K562 (cell line): ENCODE results near the gene ABHD8. TPM values are rescaled to one million over a fixed set of nuclear protein-coding genes. Genes with fewer than 3 reads are reported as not detected.

Source experiments
- CHCHD3 ChIP-seq: fragments of 250-450 bp; sonication (Bioruptor Pico); IDR thresholded peaks from 2 replicates; pipeline ENCODE4 v2.1.2; 2022; ENCODE audit warnings: mild to moderate bottlenecking
- EP400 ChIP-seq: fragments of 450-650 bp; IDR thresholded peaks from 2 replicates; pipeline ENCODE4 v1.6.1; 2017; ENCODE audit warnings: antibody characterized with exemption, mild to moderate bottlenecking, moderate library complexity
- FOXJ3 ChIP-seq: sonication (generic); formaldehyde crosslinking; IDR thresholded peaks from 2 replicates; pipeline ENCODE4 v1.4.0; 2020; ENCODE audit warnings: mild to moderate bottlenecking, missing genetic modification reagents
- HES1 ChIP-seq: fragments of 450-650 bp; IDR thresholded peaks from 2 replicates; pipeline ENCODE4 v1.6.1; 2016; ENCODE audit warnings: low read depth, mild to moderate bottlenecking, moderate library complexity
- KLF6 ChIP-seq: fragments of 250-450 bp; sonication (Bioruptor Pico); IDR thresholded peaks from 2 replicates; pipeline ENCODE4 v1.4.0; 2020; ENCODE audit warnings: mild to moderate bottlenecking, moderate library complexity, borderline replicate concordance
- MTA3 ChIP-seq: fragments of 450-650 bp; formaldehyde crosslinking; IDR thresholded peaks from 2 replicates; pipeline ENCODE4 v1.6.1; 2017; ENCODE audit warnings: mild to moderate bottlenecking, borderline replicate concordance
- NR2C2 ChIP-seq, 2 experiments: fragments of 200-800 bp in 1 of 2; sonication (Bioruptor generic) in 1 of 2; sonication (generic) in 1 of 2; formaldehyde crosslinking in 1 of 2; IDR thresholded peaks; 2 replicates each; pipeline versions ENCODE4 v1.6.1 to v1.8.0; 2016 to 2022; ENCODE audit warnings: mild to moderate bottlenecking in 1 of 2, missing compliant biosample characterization in 1 of 2, missing genetic modification characterization in 1 of 2, missing genetic modification reagents in 1 of 2
- POLR2H ChIP-seq: IDR thresholded peaks from 2 replicates; pipeline ENCODE4 v1.6.1; 2016; ENCODE audit warnings: missing genetic modification characterization, low read depth, mild to moderate bottlenecking, control low read depth, missing compliant biosample characterization, moderate library complexity
- RB1 ChIP-seq: fragments of 450-650 bp; IDR thresholded peaks from 2 replicates; pipeline ENCODE4 v1.6.1; 2017; ENCODE audit warnings: low read depth, mild to moderate bottlenecking
- SIX5 ChIP-seq, 2 experiments: IDR thresholded peaks; 2 replicates each; pipeline ENCODE4 v1.6.1; 2011; ENCODE audit warnings: low read length in 2 of 2, borderline replicate concordance in 1 of 2, low read depth in 1 of 2, mild to moderate bottlenecking in 1 of 2, moderate library complexity in 1 of 2; ENCODE audit not compliant: insufficient read depth in 1 of 2
- SNAPC5 ChIP-seq: fragments of 250-450 bp; sonication (Bioruptor Pico); IDR thresholded peaks from 2 replicates; pipeline ENCODE4 v1.8.0; 2021; ENCODE audit warnings: moderate library complexity, mild to moderate bottlenecking, inconsistent platforms
- SREBF1 ChIP-seq: fragments of 150-350 bp; IDR thresholded peaks from 2 replicates; pipeline ENCODE4 v1.6.1; 2014; ENCODE audit warnings: antibody characterized with exemption, low read depth, low read length, borderline replicate concordance
- ZNF175 ChIP-seq: fragments of 200-800 bp; sonication (Bioruptor generic); IDR thresholded peaks from 2 replicates; pipeline ENCODE4 v1.6.1; 2016; ENCODE audit warnings: low read depth, mild to moderate bottlenecking, missing genetic modification characterization, missing compliant biosample characterization
- polyA plus RNA-seq, 8 experiments: library from polyadenylated mRNA; depleted of rRNA in 4 of 8; stranded (reverse) in 5 of 8; unstranded in 3 of 8; fragments of >200 nt; fragmentation: Nextera tagmentation in 2 of 8; fragmentation: Illumina TruSeq in 1 of 8; extraction: Ambion mirVana in 2 of 8; extraction: Trizol in 1 of 8; gene quantifications; 2 replicates each; pipeline versions ENCODE4 v1.2.1 to v1.2.3, GENCODE V29; 2011 to 2014; ENCODE audit warnings: inconsistent platforms in 1 of 8, missing spikeins in 1 of 8
- total RNA-seq, 7 experiments: library from RNA; depleted of rRNA in 6 of 7; stranded (reverse); fragments of >200 nt in 6 of 7; fragmentation: Illumina TruSeq in 2 of 7; extraction: Trizol in 2 of 7; gene quantifications; 2 replicates each; pipeline versions ENCODE4 v1.2.1 to v1.2.3, GENCODE V29; 2011 to 2021; ENCODE audit warnings: low replicate concordance in 1 of 7
- TF ChIP-seq, protein P1 (sequence below), 2 experiments: fragments of 450-650 bp; IDR thresholded peaks; 2 replicates each; pipeline ENCODE4 v1.6.1; 2016; ENCODE audit warnings: mild to moderate bottlenecking in 2 of 2, borderline replicate concordance in 1 of 2, low read depth in 1 of 2, moderate library complexity in 1 of 2
- TF ChIP-seq, protein P2 (sequence below): fragments of 200-800 bp; sonication (Bioruptor generic); IDR thresholded peaks from 2 replicates; pipeline ENCODE4 v1.6.1; 2017; ENCODE audit warnings: missing genetic modification characterization, missing compliant biosample characterization

The ABHD8 gene
- total and polyA plus RNA-seq, 9 of the 15 experiments (the other 6 are each of a cell fraction or from before 2014, with no cell fraction given) = 0.04 to 6.6 (median 2.0) TPM; not detected in 1

GRCh38 chr19:17333611-17334413 lies 30.6 kb upstream of the ABHD8 start (continued):
- no peak; the same call in 1 of the 2 replicates for TF ChIP-seq MTA3
- no peak for TF ChIP-seq NR2C2 (CRISPR knock-in tag; IDR thresholded peaks at IDR 0.05)
- no peak for TF ChIP-seq NR2C2 (tag; IDR thresholded peaks at IDR 0.05)
- TF ChIP-seq, protein P1, sequence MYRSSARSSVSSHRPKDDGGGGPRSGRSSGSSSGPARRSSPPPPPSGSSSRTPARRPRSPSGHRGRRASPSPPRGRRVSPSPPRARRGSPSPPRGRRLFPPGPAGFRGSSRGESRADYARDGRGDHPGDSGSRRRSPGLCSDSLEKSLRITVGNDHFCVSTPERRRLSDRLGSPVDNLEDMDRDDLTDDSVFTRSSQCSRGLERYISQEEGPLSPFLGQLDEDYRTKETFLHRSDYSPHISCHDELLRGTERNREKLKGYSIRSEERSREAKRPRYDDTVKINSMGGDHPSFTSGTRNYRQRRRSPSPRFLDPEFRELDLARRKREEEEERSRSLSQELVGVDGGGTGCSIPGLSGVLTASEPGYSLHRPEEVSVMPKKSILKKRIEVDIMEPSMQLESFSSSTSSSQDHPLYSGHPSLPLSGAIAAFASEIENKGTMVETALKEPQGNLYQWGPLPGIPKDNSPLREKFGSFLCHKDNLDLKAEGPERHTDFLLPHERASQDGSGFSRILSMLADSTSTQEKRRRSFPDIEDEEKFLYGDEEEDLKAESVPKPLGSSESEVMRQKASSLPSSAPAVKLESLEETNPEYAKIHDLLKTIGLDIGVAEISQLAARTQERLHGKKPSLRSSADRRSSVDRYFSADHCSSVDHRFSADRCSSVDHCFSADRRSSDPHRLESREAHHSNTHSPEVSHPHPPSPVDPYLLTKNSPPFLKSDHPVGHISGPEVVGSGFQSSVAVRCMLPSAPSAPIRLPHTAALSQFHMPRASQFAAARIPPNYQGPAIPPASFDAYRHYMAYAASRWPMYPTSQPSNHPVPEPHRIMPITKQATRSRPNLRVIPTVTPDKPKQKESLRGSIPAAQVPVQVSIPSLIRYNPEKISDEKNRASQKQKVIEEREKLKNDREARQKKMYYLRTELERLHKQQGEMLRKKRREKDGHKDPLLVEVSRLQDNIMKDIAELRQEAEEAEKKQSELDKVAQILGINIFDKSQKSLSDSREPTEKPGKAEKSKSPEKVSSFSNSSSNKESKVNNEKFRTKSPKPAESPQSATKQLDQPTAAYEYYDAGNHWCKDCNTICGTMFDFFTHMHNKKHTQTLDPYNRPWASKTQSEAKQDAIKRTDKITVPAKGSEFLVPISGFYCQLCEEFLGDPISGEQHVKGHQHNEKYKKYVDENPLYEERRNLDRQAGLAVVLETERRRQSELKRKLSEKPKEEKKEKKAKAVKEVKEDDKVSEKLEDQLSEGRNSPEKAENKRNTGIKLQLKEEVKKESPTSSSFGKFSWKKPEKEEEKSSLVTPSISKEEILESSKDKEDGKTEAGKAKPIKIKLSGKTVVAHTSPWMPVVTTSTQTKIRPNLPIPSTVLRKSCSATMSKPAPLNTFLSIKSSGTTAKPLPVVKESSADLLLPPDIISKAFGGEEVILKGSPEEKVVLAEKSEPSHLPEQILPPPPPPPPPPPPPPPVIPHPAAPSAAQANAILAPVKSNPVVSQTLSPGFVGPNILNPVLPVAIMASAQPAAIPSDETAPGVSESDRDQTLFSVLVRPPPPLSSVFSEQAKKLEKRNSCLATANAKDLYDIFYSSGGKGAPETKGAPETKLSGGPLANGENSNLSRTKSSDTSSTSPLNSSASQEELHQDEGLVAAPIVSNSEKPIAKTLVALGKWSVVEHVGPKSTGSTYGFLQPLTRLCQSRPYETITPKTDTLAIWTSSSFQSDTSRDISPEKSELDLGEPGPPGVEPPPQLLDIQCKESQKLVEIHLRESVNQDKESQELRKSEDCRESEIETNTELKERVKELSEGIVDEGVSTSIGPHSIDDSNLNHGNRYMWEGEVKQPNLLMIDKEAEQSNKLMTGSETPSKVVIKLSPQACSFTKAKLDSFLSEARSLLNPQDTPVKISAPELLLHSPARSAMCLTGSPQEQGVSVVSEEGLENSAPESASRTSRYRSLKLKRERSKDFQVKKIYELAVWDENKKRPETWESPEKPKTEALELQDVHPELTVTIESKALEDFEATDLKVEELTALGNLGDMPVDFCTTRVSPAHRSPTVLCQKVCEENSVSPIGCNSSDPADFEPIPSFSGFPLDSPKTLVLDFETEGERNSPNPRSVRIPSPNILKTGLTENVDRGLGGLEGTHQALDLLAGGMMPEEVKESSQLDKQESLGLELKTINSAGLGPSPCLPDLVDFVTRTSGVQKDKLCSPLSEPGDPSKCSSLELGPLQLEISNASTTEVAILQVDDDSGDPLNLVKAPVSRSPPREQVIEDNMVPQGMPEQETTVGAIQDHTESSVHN (IDR thresholded peaks at IDR 0.05; ENCODE audit: borderline replicate concordance in 1 of 2, low read depth in 1 of 2) = no peak; a peak in 1 of 4 replicates
- TF ChIP-seq KLF6 (CRISPR knock-in tag) = no peak; the same call in 1 of the 2 replicates
- TF ChIP-seq FOXJ3 (CRISPR knock-in tag) = no peak
- TF ChIP-seq SREBF1 = no peak
- no peak for TF ChIP-seq HES1
- TF ChIP-seq, protein P2, sequence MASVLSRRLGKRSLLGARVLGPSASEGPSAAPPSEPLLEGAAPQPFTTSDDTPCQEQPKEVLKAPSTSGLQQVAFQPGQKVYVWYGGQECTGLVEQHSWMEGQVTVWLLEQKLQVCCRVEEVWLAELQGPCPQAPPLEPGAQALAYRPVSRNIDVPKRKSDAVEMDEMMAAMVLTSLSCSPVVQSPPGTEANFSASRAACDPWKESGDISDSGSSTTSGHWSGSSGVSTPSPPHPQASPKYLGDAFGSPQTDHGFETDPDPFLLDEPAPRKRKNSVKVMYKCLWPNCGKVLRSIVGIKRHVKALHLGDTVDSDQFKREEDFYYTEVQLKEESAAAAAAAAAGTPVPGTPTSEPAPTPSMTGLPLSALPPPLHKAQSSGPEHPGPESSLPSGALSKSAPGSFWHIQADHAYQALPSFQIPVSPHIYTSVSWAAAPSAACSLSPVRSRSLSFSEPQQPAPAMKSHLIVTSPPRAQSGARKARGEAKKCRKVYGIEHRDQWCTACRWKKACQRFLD (CRISPR knock-in tag) = no peak
- no peak for TF ChIP-seq ZNF175
- no peak for TF ChIP-seq SIX5 (IDR thresholded peaks at IDR 0.05; ENCODE audit: borderline replicate concordance in 1 of 2, insufficient read depth in 1 of 2, low read depth in 1 of 2, low read length in 2 of 2)
- no peak for TF ChIP-seq EP400
- no peak for TF ChIP-seq SNAPC5 (CRISPR knock-in tag)
- no peak for TF ChIP-seq CHCHD3 (CRISPR knock-in tag)
- peak; percentile 4 for TF ChIP-seq RB1
- no peak for TF ChIP-seq POLR2H (tag)
